HG02759 (cell line): ENCODE measurements around the gene GLB1L2.

ENCODE experiments used
- ATAC-seq: cut with Tn5 transposase; IDR thresholded peaks from one replicate; pipeline ENCODE4 v1.9.1; 2021; ENCODE audit warnings: mild to moderate bottlenecking, moderate library complexity; ENCODE audit not compliant: unreplicated experiment

The GLB1L2 gene

GRCh38 chr11:134346976-134347350 is 15.2 kb downstream of the GLB1L2 start:
- no peak for ATAC-seq

DNA sequence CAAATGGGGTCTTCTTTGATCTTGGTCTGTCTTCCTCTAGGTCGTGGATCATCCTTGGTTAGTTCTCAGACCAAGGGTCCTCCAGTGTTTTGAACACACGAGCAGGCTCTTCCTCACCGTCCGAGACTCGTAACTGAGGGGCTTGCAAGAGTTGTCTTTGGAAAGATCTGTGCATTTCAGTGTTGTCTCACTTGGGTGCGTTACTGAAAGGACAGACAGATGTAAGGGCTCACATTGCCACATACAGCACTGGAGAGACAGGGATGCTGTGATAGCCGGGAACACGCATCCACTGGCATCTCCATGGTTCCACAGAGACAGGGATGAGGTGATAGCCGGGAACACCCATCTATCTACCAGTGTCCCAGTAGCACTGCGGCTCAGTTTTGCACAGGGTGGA is 15.7 kb downstream of the GLB1L2 start:
- ATAC-seq: no peak

DNA sequence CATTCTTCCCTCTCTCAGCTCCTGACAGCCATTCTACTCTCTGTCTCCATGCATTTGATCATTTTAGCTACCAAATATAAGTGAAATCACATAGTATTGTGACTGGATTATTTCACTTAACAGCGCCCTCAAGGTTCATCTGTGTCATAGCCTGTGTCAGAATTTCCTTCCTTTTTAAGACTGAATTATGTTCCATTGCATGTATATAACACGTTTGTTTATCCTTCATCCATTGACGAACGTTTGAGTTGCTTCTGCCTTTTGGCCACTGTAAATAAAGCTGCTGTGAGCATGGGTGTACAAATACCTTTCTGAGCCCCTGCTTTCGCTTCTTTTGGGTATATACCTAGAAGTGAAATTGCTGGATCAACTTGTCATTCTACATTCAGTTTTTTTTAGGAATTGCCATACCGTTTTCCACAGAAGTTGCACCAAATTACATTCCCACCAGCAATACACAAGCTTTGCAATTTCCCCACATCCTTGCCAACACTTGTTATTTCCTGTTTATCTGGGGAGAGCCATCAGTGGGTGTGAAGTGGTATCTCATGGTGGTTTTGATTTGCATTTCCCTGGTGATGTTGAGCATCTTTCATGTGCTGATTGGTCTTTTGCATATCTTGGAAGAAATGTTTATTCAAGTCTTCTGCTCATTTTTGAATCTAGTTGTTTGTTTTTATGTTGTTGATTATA is 17.5 kb downstream of the GLB1L2 start:
- no peak for ATAC-seq

- peak; percentile 9 for ATAC-seq
Observed at GRCh38 chr11:134349802-134350355, 18.1 kb downstream of the GLB1L2 start.

DNA sequence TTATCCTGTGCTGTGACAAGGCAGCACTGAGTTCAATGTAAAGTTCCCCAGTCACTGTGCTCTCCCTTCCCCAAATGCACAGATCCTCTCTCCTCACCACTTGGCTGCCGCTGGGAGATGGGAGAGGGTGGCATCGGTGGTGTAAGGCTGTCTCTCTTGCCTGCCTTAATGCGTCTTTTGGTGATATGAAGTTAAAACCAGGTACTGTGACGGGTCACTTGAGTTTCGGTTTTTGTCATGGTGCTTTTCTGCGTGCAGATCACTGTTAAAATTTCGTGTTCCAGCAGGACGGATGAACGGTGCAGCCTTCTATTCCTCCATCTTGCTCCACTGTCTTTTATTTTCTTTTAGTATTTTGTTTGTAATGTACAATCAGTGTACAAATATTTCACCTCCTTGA is 18.6 kb downstream of the GLB1L2 start:
- ATAC-seq: peak; percentile 68

DNA sequence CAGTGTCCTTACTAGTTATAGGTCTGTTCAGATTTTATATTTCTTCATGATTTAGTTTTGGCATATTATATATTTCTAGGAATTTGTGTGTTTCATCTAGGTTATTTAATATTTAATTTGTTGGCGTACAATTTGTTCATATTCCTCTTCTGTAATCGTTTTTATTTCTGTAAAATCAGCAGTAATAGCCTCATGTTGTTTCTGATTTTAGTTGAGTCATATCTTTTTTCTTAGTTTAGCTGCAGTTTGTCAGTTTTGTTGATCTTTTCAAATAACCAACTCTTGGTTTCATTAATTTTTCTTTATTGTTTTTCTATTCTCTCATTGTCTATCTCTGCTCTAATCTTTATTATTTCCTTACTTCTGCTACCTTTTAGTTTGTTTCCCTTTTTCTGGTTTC is 20.3 kb downstream of the GLB1L2 start:
- no peak for ATAC-seq

DNA sequence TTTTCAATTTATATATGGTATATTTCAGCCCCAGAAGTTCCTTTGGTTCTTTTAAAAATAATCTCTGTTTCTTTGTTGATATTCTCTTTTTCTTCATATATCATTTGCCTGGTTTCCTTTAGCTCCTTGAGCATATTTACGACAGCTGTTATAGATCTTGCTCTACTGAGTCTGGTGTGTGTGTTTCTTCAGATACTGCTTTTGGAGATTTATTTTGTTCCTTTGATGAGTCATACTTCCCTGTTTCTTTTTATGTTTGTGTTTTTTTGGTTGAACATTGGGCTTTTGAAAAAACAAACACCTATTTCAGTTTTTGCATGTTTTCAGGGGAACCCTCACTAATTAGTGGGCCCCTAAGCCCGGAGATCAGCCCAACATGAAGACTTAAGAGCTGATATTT is 23.3 kb downstream of the GLB1L2 start:
- ATAC-seq: no peak

- no peak for ATAC-seq
Observed at GRCh38 chr11:134355656-134356055, 23.9 kb downstream of the GLB1L2 start.

GRCh38 chr11:134356656-134357544 is 25.1 kb downstream of the GLB1L2 start:
- no peak for ATAC-seq

DNA sequence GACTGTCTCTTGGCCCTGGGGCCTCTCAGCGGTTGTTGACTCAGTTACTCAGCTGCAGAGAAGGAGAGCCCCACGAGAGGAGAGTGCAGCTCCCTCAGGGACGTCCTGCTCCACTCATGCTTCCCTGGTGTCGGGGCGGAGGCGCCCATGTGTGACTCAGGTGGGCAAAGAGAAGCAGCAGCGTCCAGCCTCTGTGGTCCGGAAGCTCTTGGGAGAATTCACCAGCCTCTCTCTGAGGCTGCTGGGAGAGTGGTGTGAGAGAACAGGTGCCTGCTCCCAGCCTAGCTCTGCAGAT is 25.7 kb downstream of the GLB1L2 start:
- ATAC-seq: no peak

DNA sequence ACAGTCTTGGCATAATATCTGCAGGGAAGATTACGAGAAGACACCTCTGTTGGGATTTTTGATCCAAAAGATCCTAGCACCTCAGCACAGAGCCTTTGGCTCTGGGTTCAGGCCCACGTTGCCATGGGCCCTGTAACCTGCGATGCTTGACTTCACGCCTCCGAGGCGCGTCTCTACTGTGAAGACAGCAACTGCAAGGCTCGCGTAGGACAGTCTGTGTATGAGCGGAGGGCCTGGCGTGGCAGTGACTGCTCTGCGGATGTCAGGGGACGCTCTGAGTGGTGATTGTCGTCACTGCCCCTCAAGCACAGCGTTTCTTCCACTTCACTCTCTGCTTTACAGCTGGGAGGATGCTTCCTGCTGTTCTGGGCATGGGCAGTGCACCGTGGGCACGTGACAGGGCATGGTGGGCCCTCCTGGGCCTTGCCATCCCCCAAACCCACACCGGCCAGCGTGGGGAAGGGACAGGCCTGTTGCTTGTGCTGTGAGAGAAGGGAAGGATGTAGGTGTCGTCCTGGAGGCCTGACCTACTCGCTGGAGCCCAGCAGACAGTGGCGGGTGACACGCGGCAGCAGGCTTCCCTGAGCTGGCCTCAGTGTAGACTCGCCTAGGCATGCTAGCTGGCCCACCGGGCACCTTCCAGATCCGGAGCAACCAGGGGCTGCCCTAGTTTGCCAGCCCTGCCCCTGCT is 26.5 kb downstream of the GLB1L2 start:
- no peak for ATAC-seq

DNA sequence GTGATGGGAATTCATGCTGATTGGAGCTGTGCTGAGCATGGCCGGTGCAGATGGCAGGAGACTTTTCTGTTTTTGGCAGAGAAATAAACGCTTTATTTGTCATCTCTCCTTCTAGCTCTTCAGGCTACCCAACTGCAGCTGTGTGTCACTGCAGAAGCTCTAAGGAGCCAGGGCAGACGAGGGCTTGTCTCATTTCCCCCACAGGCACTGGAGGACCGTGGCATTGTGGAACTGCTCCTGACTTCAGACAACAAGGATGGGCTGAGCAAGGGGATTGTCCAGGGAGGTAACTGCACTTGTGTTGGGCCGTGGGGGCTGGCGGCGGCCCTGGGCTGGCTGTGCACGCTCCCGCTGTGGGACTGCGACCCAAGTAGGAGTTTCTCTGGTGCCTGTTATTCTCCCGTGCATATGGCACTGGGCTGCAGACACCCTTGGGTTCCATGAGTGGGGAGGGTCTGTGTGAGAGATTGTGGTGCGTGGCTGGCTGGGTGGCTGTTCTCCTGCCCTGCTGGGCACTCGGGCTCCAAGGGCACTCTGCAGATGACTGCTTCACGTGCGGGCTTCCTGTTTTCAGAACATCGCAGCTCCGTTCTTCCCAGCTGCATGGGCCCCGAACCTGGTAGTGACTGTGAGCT is 27.2 kb downstream of the GLB1L2 start:
- no peak for ATAC-seq

GRCh38 chr11:134359646-134360045 is 27.9 kb downstream of the GLB1L2 start:
- no peak for ATAC-seq

DNA sequence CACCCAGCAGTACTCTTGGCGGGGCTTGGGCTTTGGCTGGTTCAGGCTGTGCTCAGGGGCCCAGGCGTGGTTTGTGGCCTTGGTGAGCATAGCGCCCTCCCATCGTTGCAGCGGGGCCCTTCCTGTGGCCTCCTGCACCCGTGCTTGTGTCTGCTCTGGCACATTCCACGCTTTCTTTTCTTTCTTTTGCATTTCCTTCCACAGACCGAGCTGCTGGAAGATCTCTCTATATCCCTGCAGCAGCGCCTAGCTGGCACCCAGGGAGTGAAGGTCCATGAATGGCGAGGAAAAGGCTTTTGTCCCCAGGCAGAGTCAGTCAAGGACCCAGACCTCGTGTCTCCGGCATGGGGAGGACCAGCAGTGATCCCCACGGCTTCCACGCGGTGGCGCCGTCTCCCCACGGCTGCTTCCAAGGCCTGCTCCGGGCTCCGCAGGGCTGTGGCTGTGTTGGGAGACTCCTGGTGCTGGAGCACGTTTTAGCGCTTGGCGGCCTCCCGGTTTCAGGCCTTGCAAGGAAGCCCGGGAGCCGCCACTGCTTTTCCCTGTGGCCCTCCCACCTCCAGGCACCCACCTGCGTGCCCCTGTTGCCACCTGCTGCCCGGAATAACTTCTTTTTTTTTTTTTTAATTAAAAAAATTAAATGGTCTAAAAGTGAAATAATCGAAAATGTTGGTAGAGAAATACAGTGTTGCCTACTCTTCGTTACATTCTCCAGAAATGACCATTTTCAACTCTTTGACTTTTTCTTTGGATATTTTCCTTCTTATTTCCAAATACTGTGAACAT is 28.5 kb downstream of the GLB1L2 start:
- peak; percentile 90 for ATAC-seq

DNA sequence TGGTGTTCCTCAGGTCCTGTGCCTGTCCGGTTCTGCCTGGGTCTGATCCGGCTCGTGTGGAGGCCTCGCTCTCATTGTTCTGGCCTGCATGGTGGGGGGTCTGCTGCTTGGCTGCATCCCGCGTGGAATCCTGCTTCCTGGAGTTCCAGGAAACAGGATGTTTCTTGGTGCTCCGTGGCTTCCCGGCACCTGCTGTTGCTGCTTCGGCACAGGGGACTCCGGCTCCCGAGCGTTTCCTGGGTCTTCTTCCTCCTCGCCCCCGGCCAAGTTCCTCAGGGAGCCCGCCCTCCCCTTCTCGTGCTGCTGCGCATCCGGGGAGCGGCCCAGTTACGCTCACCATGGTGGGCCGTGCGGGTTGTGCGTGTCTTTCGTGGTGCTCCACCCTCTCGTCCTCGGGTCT is 29.9 kb downstream of the GLB1L2 start:
- no peak for ATAC-seq

GRCh38 chr11:134362192-134362901 is 30.6 kb downstream of the GLB1L2 start:
- no peak for ATAC-seq

DNA sequence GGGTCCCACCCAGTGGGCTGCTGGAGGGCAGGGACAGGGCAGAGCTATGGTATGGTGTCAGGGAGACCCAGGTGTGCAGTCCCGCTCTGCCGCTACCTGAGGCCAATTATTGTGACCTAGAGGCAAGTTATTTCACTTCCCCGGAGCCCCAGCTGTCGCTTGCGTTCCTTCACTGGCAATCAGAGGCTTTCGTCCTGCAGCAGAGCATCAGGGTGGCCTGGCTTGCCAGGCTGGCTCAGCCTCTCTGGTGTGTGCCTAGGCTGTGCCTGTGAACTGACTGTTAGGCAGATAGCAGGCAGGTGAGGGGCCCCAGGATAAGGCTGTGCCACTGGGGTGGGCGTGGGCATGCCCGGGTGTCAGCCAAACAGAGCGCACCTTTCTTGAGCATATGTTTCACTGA is 31.4 kb downstream of the GLB1L2 start:
- no peak for ATAC-seq

DNA sequence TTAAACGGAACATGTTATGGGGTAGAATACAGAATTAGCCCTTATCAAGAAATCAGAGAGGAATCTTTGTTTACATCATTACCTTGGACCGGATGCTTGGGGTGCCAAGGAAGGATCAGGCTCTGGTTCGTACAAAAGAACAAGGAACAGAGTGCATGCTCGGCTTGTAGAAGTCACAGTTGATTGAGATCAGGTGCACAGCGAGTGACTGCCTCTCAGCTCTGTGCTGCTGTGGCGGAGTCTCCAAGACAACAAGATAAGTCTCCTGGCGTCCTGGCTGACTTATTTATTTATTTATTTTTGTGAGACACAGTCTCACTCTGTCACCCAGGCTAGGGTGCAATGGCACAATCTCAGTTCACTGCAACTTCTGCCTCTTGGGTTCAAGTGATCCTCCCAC is 31.8 kb downstream of the GLB1L2 start:
- no peak for ATAC-seq

- ATAC-seq: no peak
Observed at GRCh38 chr11:134364261-134364660, 32.5 kb downstream of the GLB1L2 start.
